Measurements from ENCODE around the gene NUDT14. TPM values are rescaled to one million over a fixed set of nuclear protein-coding genes. Genes with fewer than 3 reads are reported as not detected.
A peak's percentile ranks its signal among the peaks of the same experiment; 100 is the strongest.

The NUDT14 gene
- total RNA-seq, 6 experiments from 2014 or later: 9.0 to 27.4 (median 11.4) TPM

DNA sequence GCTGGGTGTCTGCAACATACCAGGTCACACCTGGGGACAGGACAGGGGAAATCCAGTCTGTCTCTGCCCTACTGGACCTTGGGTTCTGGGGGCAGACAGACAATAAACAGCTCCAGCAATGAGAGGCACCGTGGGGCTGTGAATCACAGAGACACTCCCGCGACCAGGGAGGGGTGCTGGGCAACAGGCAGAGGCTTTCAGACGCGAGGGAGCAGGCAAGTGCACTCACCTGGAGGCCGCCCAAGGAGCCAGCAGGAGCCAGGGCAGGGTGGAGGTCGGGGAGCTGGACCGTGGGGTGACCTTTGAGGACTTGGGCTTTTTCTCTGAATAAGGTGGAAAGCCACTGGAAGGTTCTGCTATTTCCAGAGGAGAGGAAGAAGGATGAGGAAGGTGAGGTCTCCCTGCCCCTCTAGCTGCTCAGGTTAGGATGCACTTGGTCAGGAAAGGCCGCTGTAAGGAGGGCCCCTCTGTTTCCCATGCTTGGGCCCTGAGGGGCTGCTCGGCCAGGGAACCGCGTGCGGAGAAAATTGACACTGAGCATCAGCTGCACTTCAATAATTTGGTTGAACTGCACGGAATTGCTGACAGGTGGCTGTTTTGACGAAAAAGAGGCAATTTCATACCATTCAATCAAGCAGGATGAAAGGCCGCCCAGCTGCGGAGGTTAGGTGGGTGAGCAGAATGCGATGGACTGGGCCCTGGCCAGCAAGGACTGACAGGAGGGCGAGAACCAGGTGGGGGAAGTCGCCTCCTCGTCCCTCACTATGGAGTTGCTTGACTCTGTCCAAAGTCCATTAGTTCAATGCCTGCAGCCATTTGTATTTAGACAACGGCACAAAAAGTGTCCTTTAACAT lies 54.8 kb downstream of the NUDT14 start:
- DNase-seq: peak in 1 of 3 donors; percentile 28
- TF ChIP-seq, protein P1, sequence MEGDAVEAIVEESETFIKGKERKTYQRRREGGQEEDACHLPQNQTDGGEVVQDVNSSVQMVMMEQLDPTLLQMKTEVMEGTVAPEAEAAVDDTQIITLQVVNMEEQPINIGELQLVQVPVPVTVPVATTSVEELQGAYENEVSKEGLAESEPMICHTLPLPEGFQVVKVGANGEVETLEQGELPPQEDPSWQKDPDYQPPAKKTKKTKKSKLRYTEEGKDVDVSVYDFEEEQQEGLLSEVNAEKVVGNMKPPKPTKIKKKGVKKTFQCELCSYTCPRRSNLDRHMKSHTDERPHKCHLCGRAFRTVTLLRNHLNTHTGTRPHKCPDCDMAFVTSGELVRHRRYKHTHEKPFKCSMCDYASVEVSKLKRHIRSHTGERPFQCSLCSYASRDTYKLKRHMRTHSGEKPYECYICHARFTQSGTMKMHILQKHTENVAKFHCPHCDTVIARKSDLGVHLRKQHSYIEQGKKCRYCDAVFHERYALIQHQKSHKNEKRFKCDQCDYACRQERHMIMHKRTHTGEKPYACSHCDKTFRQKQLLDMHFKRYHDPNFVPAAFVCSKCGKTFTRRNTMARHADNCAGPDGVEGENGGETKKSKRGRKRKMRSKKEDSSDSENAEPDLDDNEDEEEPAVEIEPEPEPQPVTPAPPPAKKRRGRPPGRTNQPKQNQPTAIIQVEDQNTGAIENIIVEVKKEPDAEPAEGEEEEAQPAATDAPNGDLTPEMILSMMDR (IDR thresholded peaks at IDR 0.05): no peak
- H3K4me3 ChIP-seq: no peak overlapping the region
- WGBS (ENCODE audit: insufficient coverage, low coverage, low lambda C conversion rate, missing lambda C conversion rate): 75% methylated on average over 16 of the region's 22 CpGs
- no peaks in the 10 kb centered on the region for H3K4me1 ChIP-seq
- H3K27me3 ChIP-seq: no peaks in the 10 kb centered on the region
- H3K9me3 ChIP-seq: no peaks in the 10 kb centered on the region
- H3K27ac ChIP-seq: no peak overlapping the region
- no peak for ATAC-seq
- intact Hi-C loops (cut with DNase I): no loop called here
- H3K36me3 ChIP-seq: no peaks in the 10 kb centered on the region

- ATAC-seq: no peak
- no peak overlapping the region for H3K4me3 ChIP-seq
- no peaks in the 10 kb centered on the region for H3K9me3 ChIP-seq
- H3K36me3 ChIP-seq: no peaks in the 10 kb centered on the region
- no peak overlapping the region for H3K27ac ChIP-seq
- 20% methylated on average over 1 of the region's 5 CpGs for WGBS (ENCODE audit: insufficient coverage, low coverage, low lambda C conversion rate, missing lambda C conversion rate)
- H3K4me1 ChIP-seq: no peaks in the 10 kb centered on the region
- intact Hi-C loops (cut with DNase I): no loop called here
- H3K27me3 ChIP-seq: no peaks in the 10 kb centered on the region
- no peak for TF ChIP-seq POLR2A (IDR thresholded peaks at IDR 0.05)
- TF ChIP-seq, protein P1 (IDR thresholded peaks at IDR 0.05): no peak
- peak in 1 of 3 donors; percentile 13 for DNase-seq
Observed at GRCh38 chr14:105124823-105125222, 56.3 kb downstream of the NUDT14 start.

DNA sequence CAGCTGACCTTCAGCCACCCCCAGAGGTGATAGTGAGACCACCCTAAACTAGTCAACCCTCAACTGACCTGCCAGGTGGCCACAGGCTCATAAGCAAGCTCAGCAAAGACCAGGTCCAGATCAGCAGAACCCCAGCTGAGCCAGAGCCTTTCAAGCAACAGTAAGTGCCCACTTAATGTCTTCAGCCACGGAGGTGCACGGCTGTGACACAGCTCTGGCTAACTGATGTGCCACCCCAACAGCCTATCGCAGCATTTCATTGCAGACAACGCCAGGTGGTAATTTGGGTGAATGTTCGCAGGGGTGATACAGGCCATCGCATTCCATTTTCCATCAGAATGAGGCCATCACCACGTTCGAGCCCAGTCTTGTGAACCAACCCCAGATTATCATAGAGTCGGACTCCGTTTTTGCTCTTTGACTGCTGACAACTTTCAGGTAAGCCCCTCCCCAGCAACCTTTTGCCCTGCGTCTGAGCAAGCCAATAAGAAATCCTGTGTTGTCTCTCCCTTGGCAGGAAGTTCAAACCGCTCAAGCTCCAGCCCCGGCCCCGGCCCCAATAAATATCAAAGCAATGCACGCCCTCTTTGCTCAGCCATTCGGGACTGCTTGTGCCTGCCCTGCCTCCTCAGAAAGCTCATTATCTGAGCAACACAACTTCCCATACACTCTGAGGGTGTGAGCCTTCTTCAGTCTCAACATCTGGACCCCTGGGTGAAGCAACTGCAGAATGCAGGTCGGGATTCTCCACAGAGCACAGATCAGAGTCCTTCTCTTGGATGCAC lies 56.9 kb downstream of the NUDT14 start:
- 19% methylated on average over 6 of the region's 17 CpGs for WGBS (ENCODE audit: insufficient coverage, low coverage, low lambda C conversion rate, missing lambda C conversion rate)
- DNase-seq (peak in 1 of 3 donors; percentile 25), ATAC-seq (no peak)
- Histone ChIP-seq H3K4me1 (no peaks in the 10 kb centered on the region), H3K27ac (no peak overlapping the region), H3K27me3 (no peaks in the 10 kb centered on the region), H3K9me3 (no peaks in the 10 kb centered on the region), H3K4me3 (no peak overlapping the region), H3K36me3 (no peaks in the 10 kb centered on the region)
- TF ChIP-seq, protein P1 (IDR thresholded peaks at IDR 0.05): no peak
- no peak for TF ChIP-seq POLR2A (IDR thresholded peaks at IDR 0.05)
- intact Hi-C loops (cut with DNase I): no loop called here

DNA sequence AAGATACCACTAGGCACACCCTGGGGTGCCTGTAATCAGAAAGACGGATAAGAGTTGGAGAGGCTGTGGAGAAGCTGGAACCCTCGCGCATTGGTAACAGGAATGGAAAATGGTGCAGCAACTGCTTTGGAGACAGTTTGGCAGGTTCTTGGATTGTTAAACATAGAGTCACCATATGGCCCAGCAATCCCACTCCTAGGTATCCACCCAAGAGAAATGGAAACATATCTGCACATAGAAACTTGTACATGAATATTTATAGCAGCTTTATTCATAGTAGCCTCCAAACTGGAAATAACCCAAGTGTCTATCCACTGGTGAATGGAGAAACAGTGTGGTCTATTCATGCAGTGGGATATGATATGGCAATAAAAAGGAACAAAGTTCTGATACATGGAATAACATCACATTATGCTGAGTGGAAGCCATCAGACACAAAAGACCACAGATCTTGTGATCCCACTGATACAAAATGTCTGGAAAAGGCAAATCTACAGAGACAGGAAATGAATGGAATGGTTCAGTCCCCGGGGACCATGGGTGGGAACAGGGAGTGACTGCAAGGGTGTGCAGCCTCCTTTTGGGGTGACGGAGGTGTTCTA lies 57.9 kb downstream of the NUDT14 start:
- no peak overlapping the region for H3K4me3 ChIP-seq
- no peaks in the 10 kb centered on the region for H3K9me3 ChIP-seq
- intact Hi-C loops (cut with DNase I): no loop called here
- H3K36me3 ChIP-seq: no peaks in the 10 kb centered on the region
- H3K27ac ChIP-seq: no peak overlapping the region
- no peak for TF ChIP-seq POLR2A (IDR thresholded peaks at IDR 0.05)
- TF ChIP-seq, protein P1 (IDR thresholded peaks at IDR 0.05): no peak
- ATAC-seq (no peak), DNase-seq (peak in 1 of 3 donors; percentile 15)
- no peaks in the 10 kb centered on the region for H3K4me1 ChIP-seq
- H3K27me3 ChIP-seq: no peaks in the 10 kb centered on the region
- WGBS (ENCODE audit: insufficient coverage, low coverage, low lambda C conversion rate, missing lambda C conversion rate): 75% methylated on average over 5 of the region's 5 CpGs

Small RNAs within 50 kb of the gene (microRNA-seq; reads per million reads assigned to microRNA genes)
- 0 reads per million in 2 donors for gene MIR6765

Small RNAs within 50 kb of the gene (small RNA-seq; reads per million reads assigned to genes)
- 0 reads per million in 2 experiments for gene MIR6765

Other genes starting within 250 kb of the NUDT14 start
- 10 to 100 TPM in 1 of 6 experiments, 1 to 10 TPM in 5; 2.1 to 12.2 (median 4.6) TPM for gene AHNAK2, start 202.9 kb downstream of the NUDT14 start, total RNA-seq
- 1 to 10 TPM; 1.5 to 3.3 (median 2.5) TPM for gene CLBA1, start 195.5 kb downstream of the NUDT14 start, total RNA-seq
- 1 to 10 TPM in 5 of 6 experiments, under 1 TPM in 1; 0.90 to 3.5 (median 1.7) TPM for gene CDCA4, start 160.2 kb downstream of the NUDT14 start, total RNA-seq
- gene GPR132, start 115.9 kb downstream of the NUDT14 start, total RNA-seq: under 1 TPM; 0.11 to 0.84 (median 0.39) TPM
- gene JAG2, start 12.5 kb downstream of the NUDT14 start, total RNA-seq: 1 to 10 TPM; 1.1 to 3.5 (median 1.2) TPM
- gene BTBD6, start 67.2 kb upstream of the NUDT14 start, total RNA-seq: 10 to 100 TPM; 16.5 to 25.0 (median 17.7) TPM
- gene BRF1, start 119.7 kb upstream of the NUDT14 start, total RNA-seq: 10 to 100 TPM; 13.1 to 17.8 (median 16.2) TPM
- 10 to 100 TPM; 19.8 to 26.7 (median 21.5) TPM for gene PACS2, start 133.4 kb upstream of the NUDT14 start, total RNA-seq
- gene TEX22, start 217.2 kb upstream of the NUDT14 start, total RNA-seq: under 1 TPM in 3 of 6 experiments, not detected in 3; 0.07 to 0.44 (median 0.35) TPM
- gene MTA1, start 238.5 kb upstream of the NUDT14 start, total RNA-seq: 10 to 100 TPM; 18.6 to 45.1 (median 29.2) TPM